ENCODE data around the gene SLX4IP. TPM values are rescaled to one million over a fixed set of nuclear protein-coding genes. Genes with fewer than 3 reads are reported as not detected.
A peak's percentile ranks its signal among the peaks of the same experiment; 100 is the strongest.

Gene SLX4IP
- polyA plus RNA-seq, 4 donors: 1.6 to 7.1 (median 2.5) TPM

GRCh38 chr20:10556519-10557083, 121.5 kb downstream of the SLX4IP start:
- FAIRE-seq (no peak), DNase-seq (no peak)
- Histone ChIP-seq H3K4me1 (ENCODE audit: control insufficient read depth in 3 of 3, insufficient read depth in 2 of 3, low read depth in 1 of 3, low read length in 2 of 3) (peaks cover 0 to 3% (median 0%) of the 10 kb centered on the region in 3 donors), H3K27ac (ENCODE audit: low read depth in 1 of 3, low read length in 2 of 3) (peak overlapping the region in 1 of 3 donors; percentile 46), H3K4me3 (ENCODE audit: low read depth in 1 of 3, low read length in 3 of 3) (no peak overlapping the region), H3K36me3 (ENCODE audit: control insufficient read depth in 3 of 3, insufficient read depth in 2 of 3, low read depth in 1 of 3, low read length in 3 of 3) (peaks cover 0 to 7% (median 2%) of the 10 kb centered on the region in 3 donors), H3K27me3 (ENCODE audit: control insufficient read depth in 3 of 3, insufficient read depth in 3 of 3, low read length in 3 of 3) (no peaks in the 10 kb centered on the region), H3K9me3 (ENCODE audit: control insufficient read depth in 2 of 2, insufficient read depth in 1 of 2, low read depth in 1 of 2, low read length in 1 of 2) (no peaks in the 10 kb centered on the region)
- WGBS, 3 donors: 87 to 93% (median 93%) methylated on average over 2 of the region's 2 CpGs

GRCh38 chr20:10557685-10558084, 122.6 kb downstream of the SLX4IP start:
- no peak overlapping the region for H3K4me3 ChIP-seq (ENCODE audit: low read depth in 1 of 3, low read length in 3 of 3)
- no peak overlapping the region for H3K27ac ChIP-seq (ENCODE audit: low read depth in 1 of 3, low read length in 2 of 3)
- no peak for DNase-seq
- whole genome bisulfite sequencing, 3 donors: 87 to 97% (median 94%) methylated on average over 6 of the region's 6 CpGs
- H3K9me3 ChIP-seq (ENCODE audit: control insufficient read depth in 2 of 2, insufficient read depth in 1 of 2, low read depth in 1 of 2, low read length in 1 of 2): no peaks in the 10 kb centered on the region
- peaks cover 0 to 3% (median 0%) of the 10 kb centered on the region in 3 donors for H3K4me1 ChIP-seq (ENCODE audit: control insufficient read depth in 3 of 3, insufficient read depth in 2 of 3, low read depth in 1 of 3, low read length in 2 of 3)
- no peak for FAIRE-seq
- H3K36me3 ChIP-seq (ENCODE audit: control insufficient read depth in 3 of 3, insufficient read depth in 2 of 3, low read depth in 1 of 3, low read length in 3 of 3): peaks cover 0 to 15% (median 4%) of the 10 kb centered on the region in 3 donors
- no peaks in the 10 kb centered on the region for H3K27me3 ChIP-seq (ENCODE audit: control insufficient read depth in 3 of 3, insufficient read depth in 3 of 3, low read length in 3 of 3)

GRCh38 chr20:10558635-10559187, 123.6 kb downstream of the SLX4IP start:
- Histone ChIP-seq H3K27me3 (ENCODE audit: control insufficient read depth in 3 of 3, insufficient read depth in 3 of 3, low read length in 3 of 3) (no peaks in the 10 kb centered on the region), H3K4me1 (ENCODE audit: control insufficient read depth in 3 of 3, insufficient read depth in 2 of 3, low read depth in 1 of 3, low read length in 2 of 3) (peaks cover 0 to 3% (median 0%) of the 10 kb centered on the region in 3 donors), H3K4me3 (ENCODE audit: low read depth in 1 of 3, low read length in 3 of 3) (no peak overlapping the region), H3K9me3 (ENCODE audit: control insufficient read depth in 2 of 2, insufficient read depth in 1 of 2, low read depth in 1 of 2, low read length in 1 of 2) (no peaks in the 10 kb centered on the region), H3K36me3 (ENCODE audit: control insufficient read depth in 3 of 3, insufficient read depth in 2 of 3, low read depth in 1 of 3, low read length in 3 of 3) (peaks cover 0 to 15% (median 4%) of the 10 kb centered on the region in 3 donors), H3K27ac (ENCODE audit: low read depth in 1 of 3, low read length in 2 of 3) (peak overlapping the region in 1 of 3 donors; percentile 71)
- DNase-seq (no peak), FAIRE-seq (no peak)
- WGBS, 3 donors: 70 to 82% (median 82%) methylated on average over 9 of the region's 9 CpGs

GRCh38 chr20:10559266-10559665, 124.2 kb downstream of the SLX4IP start:
- H3K9me3 ChIP-seq (ENCODE audit: control insufficient read depth in 2 of 2, insufficient read depth in 1 of 2, low read depth in 1 of 2, low read length in 1 of 2): no peaks in the 10 kb centered on the region
- FAIRE-seq (no peak), DNase-seq (no peak)
- H3K4me3 ChIP-seq (ENCODE audit: low read depth in 1 of 3, low read length in 3 of 3): no peak overlapping the region
- peaks cover 0 to 15% (median 4%) of the 10 kb centered on the region in 3 donors for H3K36me3 ChIP-seq (ENCODE audit: control insufficient read depth in 3 of 3, insufficient read depth in 2 of 3, low read depth in 1 of 3, low read length in 3 of 3)
- no peaks in the 10 kb centered on the region for H3K27me3 ChIP-seq (ENCODE audit: control insufficient read depth in 3 of 3, insufficient read depth in 3 of 3, low read length in 3 of 3)
- no peak overlapping the region for H3K27ac ChIP-seq (ENCODE audit: low read depth in 1 of 3, low read length in 2 of 3)
- peaks cover 0 to 3% (median 0%) of the 10 kb centered on the region in 3 donors for H3K4me1 ChIP-seq (ENCODE audit: control insufficient read depth in 3 of 3, insufficient read depth in 2 of 3, low read depth in 1 of 3, low read length in 2 of 3)

- Histone ChIP-seq H3K9me3 (ENCODE audit: control insufficient read depth in 2 of 2, insufficient read depth in 1 of 2, low read depth in 1 of 2, low read length in 1 of 2) (no peaks in the 10 kb centered on the region), H3K27ac (ENCODE audit: low read depth in 1 of 3, low read length in 2 of 3) (no peak overlapping the region), H3K4me1 (ENCODE audit: control insufficient read depth in 3 of 3, insufficient read depth in 2 of 3, low read depth in 1 of 3, low read length in 2 of 3) (peaks cover 0 to 10% (median 3%) of the 10 kb centered on the region in 3 donors), H3K36me3 (ENCODE audit: control insufficient read depth in 3 of 3, insufficient read depth in 2 of 3, low read depth in 1 of 3, low read length in 3 of 3) (peaks cover 0 to 15% (median 4%) of the 10 kb centered on the region in 3 donors), H3K27me3 (ENCODE audit: control insufficient read depth in 3 of 3, insufficient read depth in 3 of 3, low read length in 3 of 3) (no peaks in the 10 kb centered on the region), H3K4me3 (ENCODE audit: low read depth in 1 of 3, low read length in 3 of 3) (no peak overlapping the region)
- FAIRE-seq (no peak), DNase-seq (no peak)
- 85 to 96% (median 90%) methylated on average over 2 of the region's 2 CpGs for WGBS, 3 donors
These were observed 125.6 kb downstream of the SLX4IP start for GRCh38 chr20:10560686-10561085.

- no peak for DNase-seq
- Histone ChIP-seq H3K4me3 (ENCODE audit: low read depth in 1 of 3, low read length in 3 of 3) (no peak overlapping the region), H3K36me3 (ENCODE audit: control insufficient read depth in 3 of 3, insufficient read depth in 2 of 3, low read depth in 1 of 3, low read length in 3 of 3) (peaks cover 0 to 15% (median 4%) of the 10 kb centered on the region in 3 donors), H3K27me3 (ENCODE audit: control insufficient read depth in 3 of 3, insufficient read depth in 3 of 3, low read length in 3 of 3) (no peaks in the 10 kb centered on the region), H3K27ac (ENCODE audit: low read depth in 1 of 3, low read length in 2 of 3) (no peak overlapping the region), H3K4me1 (ENCODE audit: control insufficient read depth in 3 of 3, insufficient read depth in 2 of 3, low read depth in 1 of 3, low read length in 2 of 3) (peaks cover 0 to 13% (median 3%) of the 10 kb centered on the region in 3 donors), H3K9me3 (ENCODE audit: control insufficient read depth in 2 of 2, insufficient read depth in 1 of 2, low read depth in 1 of 2, low read length in 1 of 2) (no peaks in the 10 kb centered on the region)
- no peak for FAIRE-seq
These were observed 126.2 kb downstream of the SLX4IP start for GRCh38 chr20:10561302-10561701.

GRCh38 chr20:10562899-10563298, 127.8 kb downstream of the SLX4IP start:
- FAIRE-seq (peak; percentile 5), DNase-seq (no peak)
- H3K27ac ChIP-seq (ENCODE audit: low read depth in 1 of 3, low read length in 2 of 3): no peak overlapping the region
- H3K4me1 ChIP-seq (ENCODE audit: control insufficient read depth in 3 of 3, insufficient read depth in 2 of 3, low read depth in 1 of 3, low read length in 2 of 3): peaks cover 0 to 22% (median 3%) of the 10 kb centered on the region in 3 donors
- peaks cover 0 to 6% of the 10 kb centered on the region in 2 donors for H3K9me3 ChIP-seq (ENCODE audit: control insufficient read depth in 2 of 2, insufficient read depth in 1 of 2, low read depth in 1 of 2, low read length in 1 of 2)
- no peaks in the 10 kb centered on the region for H3K27me3 ChIP-seq (ENCODE audit: control insufficient read depth in 3 of 3, insufficient read depth in 3 of 3, low read length in 3 of 3)
- WGBS, 3 donors: 90 to 91% (median 90%) methylated on average over 4 of the region's 4 CpGs
- no peak overlapping the region for H3K4me3 ChIP-seq (ENCODE audit: low read depth in 1 of 3, low read length in 3 of 3)
- H3K36me3 ChIP-seq (ENCODE audit: control insufficient read depth in 3 of 3, insufficient read depth in 2 of 3, low read depth in 1 of 3, low read length in 3 of 3): peaks cover 0 to 13% (median 4%) of the 10 kb centered on the region in 3 donors

GRCh38 chr20:10563935-10564492, 128.9 kb downstream of the SLX4IP start:
- H3K4me1 ChIP-seq (ENCODE audit: control insufficient read depth in 3 of 3, insufficient read depth in 2 of 3, low read depth in 1 of 3, low read length in 2 of 3): peaks cover 0 to 22% (median 3%) of the 10 kb centered on the region in 3 donors
- 80 to 90% (median 87%) methylated on average over 3 of the region's 3 CpGs for WGBS, 3 donors
- no peak for DNase-seq
- no peak for FAIRE-seq
- peaks cover 0 to 10% (median 4%) of the 10 kb centered on the region in 3 donors for H3K36me3 ChIP-seq (ENCODE audit: control insufficient read depth in 3 of 3, insufficient read depth in 2 of 3, low read depth in 1 of 3, low read length in 3 of 3)
- peaks cover 0 to 6% of the 10 kb centered on the region in 2 donors for H3K9me3 ChIP-seq (ENCODE audit: control insufficient read depth in 2 of 2, insufficient read depth in 1 of 2, low read depth in 1 of 2, low read length in 1 of 2)
- no peak overlapping the region for H3K27ac ChIP-seq (ENCODE audit: low read depth in 1 of 3, low read length in 2 of 3)
- H3K4me3 ChIP-seq (ENCODE audit: low read depth in 1 of 3, low read length in 3 of 3): no peak overlapping the region
- no peaks in the 10 kb centered on the region for H3K27me3 ChIP-seq (ENCODE audit: control insufficient read depth in 3 of 3, insufficient read depth in 3 of 3, low read length in 3 of 3)

Data from small intestine (tissue), 7 donors.